Measurements from ENCODE around the gene ELMO1. TPM values are rescaled to one million over a fixed set of nuclear protein-coding genes. Genes with fewer than 3 reads are reported as not detected.

ELMO1 gene
- total and polyA plus RNA-seq, 2 of the 13 experiments (the other 11 are each of a cell fraction or from before 2014, with no cell fraction given): 0.11 to 0.17 TPM

DNA sequence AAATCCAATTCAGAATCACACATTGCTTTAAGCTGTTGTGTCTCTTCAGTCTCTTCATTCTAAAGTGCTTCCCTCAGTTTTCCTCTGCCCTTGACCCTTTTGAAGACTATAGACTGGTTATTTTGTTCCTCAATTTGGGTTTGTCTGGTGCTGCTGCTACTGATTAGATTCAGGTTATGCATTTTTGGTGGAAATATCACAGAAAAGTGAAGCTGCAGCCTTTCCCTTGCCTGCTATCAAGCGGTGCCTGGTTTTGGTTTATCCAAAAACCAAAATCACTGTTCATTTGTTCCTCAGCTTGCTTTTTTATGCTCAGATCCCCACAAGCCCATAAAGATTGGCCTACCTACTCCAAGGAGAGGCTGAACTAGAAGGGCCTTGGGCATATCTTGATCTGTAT lies 55.2 kb downstream of the ELMO1 start (continued):
- TF ChIP-seq, protein P1, sequence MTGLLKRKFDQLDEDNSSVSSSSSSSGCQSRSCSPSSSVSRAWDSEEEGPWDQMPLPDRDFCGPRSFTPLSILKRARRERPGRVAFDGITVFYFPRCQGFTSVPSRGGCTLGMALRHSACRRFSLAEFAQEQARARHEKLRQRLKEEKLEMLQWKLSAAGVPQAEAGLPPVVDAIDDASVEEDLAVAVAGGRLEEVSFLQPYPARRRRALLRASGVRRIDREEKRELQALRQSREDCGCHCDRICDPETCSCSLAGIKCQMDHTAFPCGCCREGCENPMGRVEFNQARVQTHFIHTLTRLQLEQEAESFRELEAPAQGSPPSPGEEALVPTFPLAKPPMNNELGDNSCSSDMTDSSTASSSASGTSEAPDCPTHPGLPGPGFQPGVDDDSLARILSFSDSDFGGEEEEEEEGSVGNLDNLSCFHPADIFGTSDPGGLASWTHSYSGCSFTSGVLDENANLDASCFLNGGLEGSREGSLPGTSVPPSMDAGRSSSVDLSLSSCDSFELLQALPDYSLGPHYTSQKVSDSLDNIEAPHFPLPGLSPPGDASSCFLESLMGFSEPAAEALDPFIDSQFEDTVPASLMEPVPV (CRISPR knock-in tag; IDR thresholded peaks at IDR 0.05): no peak

DNA sequence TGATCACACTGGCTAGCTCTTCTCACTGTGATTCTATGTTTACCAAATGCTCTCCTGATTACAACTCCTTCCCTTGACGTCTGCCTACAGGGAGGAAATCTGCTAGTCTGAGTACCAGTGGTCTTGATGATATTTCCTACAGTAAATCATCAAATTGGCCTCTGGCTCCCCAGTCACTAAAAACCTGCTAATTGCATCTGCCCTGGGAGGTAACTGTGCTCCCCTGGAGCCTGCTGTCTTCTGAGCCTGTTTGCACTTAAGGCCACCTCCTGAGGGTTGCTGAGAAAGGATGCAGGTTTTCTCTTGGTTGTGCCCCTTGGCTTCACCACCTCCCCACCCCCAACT lies 56.0 kb downstream of the ELMO1 start:
- Histone ChIP-seq H3K4me1 (ENCODE audit: insufficient read depth, low read length) (no peaks in the 10 kb centered on the region), H2AFZ (ENCODE audit: low read length) (no peak overlapping the region), H3K27me3 (ENCODE audit: control insufficient read depth in 1 of 2, insufficient read depth in 2 of 2, low read length in 2 of 2) (no peaks in the 10 kb centered on the region), H4K20me1 (ENCODE audit: insufficient read depth, low read length) (no peaks in the 10 kb centered on the region; the same call in 1 of the 2 replicates), H3K9ac (ENCODE audit: insufficient read depth, low read depth, low read length) (no peak overlapping the region), H3K79me2 (ENCODE audit: insufficient read depth, low read length) (no peaks in the 10 kb centered on the region), H3K4me2 (ENCODE audit: low read depth, low read length) (no peak overlapping the region), H3K4me3 (replicated peaks in 1 of 3; ENCODE audit: insufficient read depth in 1 of 3, low read depth in 2 of 3, low read length in 3 of 3) (no peak overlapping the region), H3K36me3 (replicated peaks in 1 of 2; ENCODE audit: control insufficient read depth in 1 of 2, insufficient read depth in 2 of 2, low read length in 2 of 2) (no peaks in the 10 kb centered on the region), H3K27ac (ENCODE audit: extremely low read length, insufficient read depth, low read length) (no peak overlapping the region), H3K9me3 (ENCODE audit: low read length) (no peaks in the 10 kb centered on the region)
- ATAC-seq (no peak), FAIRE-seq (no peak), DNase-seq (ENCODE audit: low spot score) (no peak)
- no TSS peak for BruUV-seq (replicated peaks)
- no peak for TF ChIP-seq ZNF136 (CRISPR knock-in tag; IDR thresholded peaks at IDR 0.05; ENCODE audit: low read depth)
- TF ChIP-seq SRSF9 (IDR thresholded peaks at IDR 0.05; ENCODE audit: borderline replicate concordance, insufficient read depth, low read depth, low read length, poor library complexity, severe bottlenecking): no peak
- no peak for TF ChIP-seq SP5 (CRISPR knock-in tag; IDR thresholded peaks at IDR 0.05; ENCODE audit: borderline replicate concordance, low read depth)
- no peak for TF ChIP-seq MEF2D (CRISPR knock-in tag; IDR thresholded peaks at IDR 0.05)
- TF ChIP-seq TCF7L2 (IDR thresholded peaks at IDR 0.05; ENCODE audit: low read depth, low read length): no peak
- no peak for TF ChIP-seq RARA (CRISPR knock-in tag; IDR thresholded peaks at IDR 0.05)
- no peak for TF ChIP-seq PPARG (CRISPR knock-in tag; conservative IDR thresholded peaks at IDR 0.05)
- no peak for TF ChIP-seq NFE2L1 (CRISPR knock-in tag; IDR thresholded peaks at IDR 0.05; ENCODE audit: borderline replicate concordance)
- no peak for TF ChIP-seq HDAC1 (CRISPR knock-in tag; IDR thresholded peaks at IDR 0.05)
- TF ChIP-seq ARID5B (CRISPR knock-in tag; IDR thresholded peaks at IDR 0.05): no peak
- no peak for TF ChIP-seq ZNF232 (CRISPR knock-in tag; IDR thresholded peaks at IDR 0.05; ENCODE audit: borderline replicate concordance)
- TF ChIP-seq NFYB (CRISPR knock-in tag; IDR thresholded peaks at IDR 0.05): no peak
- intact Hi-C loops (cut with micrococcal nuclease; ENCODE audit: unreplicated experiment) (no loop called here), in situ Hi-C loops (cut with HindIII; ENCODE audit: extremely low pct_ligation_motif_present, low pct_unique_long_range_greater_than_20kb) (no loop called here)
- WGBS (ENCODE audit: low lambda C conversion rate): 9% methylated on average over 1 of the region's 1 CpG
- ChIA-PET POLR2A (no interaction called here), CTCF (ENCODE audit: low intra/inter-chr PET ratio, low total read pairs) (no interaction called here)

Measured in HepG2 (cell line).